ENCODE measurements around the gene SPOCD1. TPM values are rescaled to one million over a fixed set of nuclear protein-coding genes. Genes with fewer than 3 reads are reported as not detected.
"Not testable (repeated sequence)": the region's sequence is repeated elsewhere in the genome, so short reads cannot be mapped to it uniquely, and the experiment has no call there.

SPOCD1 gene
- total RNA-seq, 1 donor from 2014 or later = not detected

DNA sequence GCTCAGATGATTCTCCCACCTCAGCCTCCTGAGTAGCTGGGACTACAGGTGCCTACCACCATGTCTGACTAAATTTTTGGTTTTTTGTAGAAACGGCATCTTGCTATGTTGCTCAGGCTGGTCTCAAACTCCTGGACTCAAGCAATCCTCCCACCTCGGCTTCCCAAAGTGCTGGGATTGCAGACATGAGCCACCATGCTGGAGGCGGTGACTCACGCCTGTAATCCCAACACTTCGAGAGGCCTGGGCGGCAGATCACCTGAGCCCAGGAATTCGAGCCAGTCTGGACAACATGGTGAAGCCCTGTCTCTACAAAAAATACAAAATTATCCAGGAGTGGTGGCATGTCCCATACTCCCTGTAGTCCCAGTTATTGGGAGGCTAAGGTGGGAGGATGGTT is 4.4 kb upstream of the SPOCD1 start:
- H3K4me1 Mint-ChIP-seq (ENCODE audit: low read depth); H3K9me3 Mint-ChIP-seq; H3K27me3 Mint-ChIP-seq (ENCODE audit: insufficient read depth); DNase-seq (ENCODE audit: low spot score); H3K4me3 Mint-ChIP-seq; H3K36me3 Mint-ChIP-seq (ENCODE audit: low read depth); H3K27ac Mint-ChIP-seq; intact Hi-C loops (cut with micrococcal nuclease): not testable (repeated sequence)

GRCh38 chr1:31818206-31818605 is 2.4 kb upstream of the SPOCD1 start:
- intact Hi-C loops (cut with micrococcal nuclease) = loop anchor here (5.0 kb wide), 2 partner anchors 74 to 94 kb away; no protein-coding TSS in a partner anchor
- no peaks in the 10 kb centered on the region for H3K9me3 Mint-ChIP-seq
- H3K27ac Mint-ChIP-seq = no peak overlapping the region
- DNase-seq (ENCODE audit: low spot score) = no peak
- no peaks in the 10 kb centered on the region for H3K36me3 Mint-ChIP-seq (ENCODE audit: low read depth)
- no peaks in the 10 kb centered on the region for H3K27me3 Mint-ChIP-seq (ENCODE audit: insufficient read depth)
- peaks cover 5% of the 10 kb centered on the region for H3K4me1 Mint-ChIP-seq (ENCODE audit: low read depth)
- no peak overlapping the region for H3K4me3 Mint-ChIP-seq

DNA sequence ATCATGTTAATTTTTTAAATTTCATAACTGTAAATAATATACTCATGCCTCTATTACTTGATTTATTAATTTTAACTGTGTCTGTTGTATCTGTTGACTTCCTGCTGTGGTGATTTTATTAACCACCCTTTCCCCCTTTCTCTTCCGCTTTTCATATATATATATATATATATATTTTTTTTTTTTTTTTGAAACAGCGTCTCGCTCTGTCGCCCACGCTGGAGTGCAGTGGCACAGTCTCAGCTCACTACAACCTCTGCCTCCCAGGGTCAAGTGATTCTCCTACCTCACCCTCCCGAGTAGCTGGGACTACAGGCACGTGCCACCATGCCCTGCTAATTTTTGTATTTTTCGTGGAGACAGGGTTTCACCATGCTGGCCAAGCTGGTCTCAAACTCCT is 1.1 kb upstream of the SPOCD1 start:
- H3K27ac Mint-ChIP-seq; H3K36me3 Mint-ChIP-seq (ENCODE audit: low read depth); H3K9me3 Mint-ChIP-seq; H3K4me3 Mint-ChIP-seq; H3K4me1 Mint-ChIP-seq (ENCODE audit: low read depth); DNase-seq (ENCODE audit: low spot score); H3K27me3 Mint-ChIP-seq (ENCODE audit: insufficient read depth): not testable (repeated sequence)
- intact Hi-C loops (cut with micrococcal nuclease) = loop anchor here (1.0 to 5.0 kb wide), 5 partner anchors 56 to 255 kb away; partner anchors contain the start of gene TMEM39B

DNA sequence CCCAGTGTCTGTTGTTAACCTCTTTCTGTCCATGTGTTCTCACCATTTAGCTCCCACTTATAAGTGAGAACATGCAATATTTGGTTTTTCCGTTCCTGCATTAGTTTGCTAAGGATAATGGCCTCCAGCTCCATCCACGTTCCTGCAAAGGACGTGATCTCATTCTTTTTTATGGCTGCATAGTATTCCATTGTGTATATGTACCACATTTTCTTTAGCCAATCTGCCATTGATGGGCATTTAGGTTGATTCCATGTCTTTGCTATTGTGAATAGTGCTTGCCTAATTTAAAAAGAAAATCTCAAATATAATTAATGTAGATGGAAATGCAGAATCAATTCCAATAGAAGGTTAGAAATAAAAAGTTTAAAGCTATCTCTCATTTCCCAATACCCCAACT is 679 bp upstream of the SPOCD1 start:
- DNase-seq (ENCODE audit: low spot score); H3K4me3 Mint-ChIP-seq; H3K9me3 Mint-ChIP-seq; H3K36me3 Mint-ChIP-seq (ENCODE audit: low read depth); H3K27ac Mint-ChIP-seq; H3K4me1 Mint-ChIP-seq (ENCODE audit: low read depth); H3K27me3 Mint-ChIP-seq (ENCODE audit: insufficient read depth): not testable (repeated sequence)
- intact Hi-C loops (cut with micrococcal nuclease) = loop anchor here (1.0 to 5.0 kb wide), 5 partner anchors 57 to 256 kb away; partner anchors contain the start of gene TMEM39B

DNA sequence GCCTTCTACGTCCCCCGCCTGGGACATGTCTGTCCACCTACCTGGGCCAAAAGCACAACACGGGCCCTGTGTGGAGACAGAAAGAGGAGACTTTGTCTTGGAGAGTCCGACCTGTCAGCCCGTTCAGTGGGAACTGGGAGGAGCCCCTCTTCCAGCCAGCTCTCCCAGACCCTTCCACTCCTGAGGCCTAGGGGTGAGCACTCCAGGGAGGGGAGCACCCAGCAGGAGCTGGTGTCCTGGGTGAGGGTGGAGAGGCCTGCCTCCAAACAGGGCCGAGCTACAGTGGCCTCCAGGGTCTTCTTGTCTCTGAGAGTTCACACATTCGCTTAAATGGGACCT is 546 bp downstream of the SPOCD1 start:
- intact Hi-C loops (cut with micrococcal nuclease) = loop anchor here (5.0 kb wide), 2 partner anchors 77 to 97 kb away; no protein-coding TSS in a partner anchor
- no peaks in the 10 kb centered on the region for H3K9me3 Mint-ChIP-seq
- peaks cover 6% of the 10 kb centered on the region for H3K27me3 Mint-ChIP-seq (ENCODE audit: insufficient read depth)
- no peaks in the 10 kb centered on the region for H3K36me3 Mint-ChIP-seq (ENCODE audit: low read depth)
- peaks cover 10% of the 10 kb centered on the region for H3K4me1 Mint-ChIP-seq (ENCODE audit: low read depth)
- DNase-seq (ENCODE audit: low spot score) = no peak
- no peak overlapping the region for H3K27ac Mint-ChIP-seq
- no peak overlapping the region for H3K4me3 Mint-ChIP-seq

DNA sequence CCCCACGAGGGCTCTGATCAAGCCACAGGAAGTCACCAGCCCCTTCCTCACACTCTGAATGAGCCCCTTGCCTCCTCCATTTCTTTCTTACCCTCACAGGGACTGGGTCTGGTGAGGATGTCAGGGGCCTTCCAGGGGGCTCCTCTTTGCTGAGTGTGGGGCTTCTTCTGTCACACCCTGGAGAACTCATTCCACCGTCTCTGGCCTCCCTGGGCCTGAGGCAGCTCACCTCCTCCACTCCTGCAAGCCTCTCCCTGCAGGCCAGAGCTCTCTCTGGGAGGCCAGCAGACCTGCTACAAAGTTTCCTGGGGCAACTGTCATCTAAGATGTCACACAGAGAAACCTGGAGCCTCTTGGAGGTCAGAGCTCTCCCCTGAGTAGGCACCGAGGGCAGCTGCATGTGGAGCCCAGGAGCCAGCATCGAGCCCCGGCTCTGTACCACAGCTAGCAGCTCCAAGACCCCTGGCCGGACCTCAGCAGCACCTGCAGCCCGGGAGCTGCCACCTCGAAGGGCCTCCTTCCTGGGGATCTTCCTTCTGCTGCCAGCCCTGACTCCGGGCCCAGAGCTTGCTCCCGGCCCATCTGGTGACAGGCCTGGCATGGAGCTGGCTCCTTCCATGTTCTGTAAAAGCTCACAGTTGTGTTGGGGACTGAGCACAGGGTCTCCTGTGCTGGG is 1.1 kb downstream of the SPOCD1 start:
- H3K27me3 Mint-ChIP-seq (ENCODE audit: insufficient read depth) = peaks cover 6% of the 10 kb centered on the region
- H3K4me1 Mint-ChIP-seq (ENCODE audit: low read depth) = peaks cover 10% of the 10 kb centered on the region
- intact Hi-C loops (cut with micrococcal nuclease) = loop anchor here (5.0 kb wide), 2 partner anchors 78 to 98 kb away; no protein-coding TSS in a partner anchor
- no peak for DNase-seq (ENCODE audit: low spot score)
- H3K9me3 Mint-ChIP-seq = no peaks in the 10 kb centered on the region
- H3K27ac Mint-ChIP-seq = no peak overlapping the region
- H3K36me3 Mint-ChIP-seq (ENCODE audit: low read depth) = no peaks in the 10 kb centered on the region
- H3K4me3 Mint-ChIP-seq = no peak overlapping the region

- no peak overlapping the region for H3K4me3 Mint-ChIP-seq
- intact Hi-C loops (cut with micrococcal nuclease) = no loop called here
- peaks cover 7% of the 10 kb centered on the region for H3K27me3 Mint-ChIP-seq (ENCODE audit: insufficient read depth)
- H3K36me3 Mint-ChIP-seq (ENCODE audit: low read depth) = no peaks in the 10 kb centered on the region
- no peak overlapping the region for H3K27ac Mint-ChIP-seq
- H3K4me1 Mint-ChIP-seq (ENCODE audit: low read depth) = peaks cover 10% of the 10 kb centered on the region
- DNase-seq (ENCODE audit: low spot score) = no peak
- no peaks in the 10 kb centered on the region for H3K9me3 Mint-ChIP-seq
These were observed 1.7 kb downstream of the SPOCD1 start for GRCh38 chr1:31814041-31814511.

DNA sequence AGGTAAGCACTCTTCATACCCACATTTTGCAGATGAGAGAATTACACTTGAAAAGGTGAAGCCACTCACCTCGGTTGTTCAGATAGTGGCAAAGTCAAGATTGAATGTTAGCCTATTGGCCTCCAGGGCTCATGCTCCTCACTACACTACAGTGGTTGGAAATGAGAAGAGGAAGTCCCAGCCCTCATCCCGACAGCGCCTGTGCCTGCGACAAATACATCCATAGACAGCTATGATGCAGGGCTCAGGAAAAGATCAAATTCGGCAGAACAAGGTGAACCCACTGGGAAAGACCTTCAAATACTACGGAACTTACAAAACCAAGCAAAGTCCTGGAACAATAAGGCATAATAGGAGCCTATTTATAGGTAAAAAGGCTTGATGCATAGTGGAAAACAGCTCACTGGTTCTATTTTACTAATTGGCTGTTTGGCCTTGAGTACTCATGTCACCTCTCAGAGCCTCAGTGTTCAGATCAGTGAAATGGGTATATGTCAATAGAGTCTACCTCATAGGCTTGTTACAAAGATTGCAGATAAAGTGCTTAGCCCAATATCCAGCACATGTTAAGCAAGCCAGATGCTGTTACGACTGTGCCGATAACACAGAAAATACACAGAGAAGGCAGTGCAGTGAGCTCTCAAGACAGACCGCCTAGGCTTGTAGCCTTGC is 3.5 kb downstream of the SPOCD1 start:
- H3K4me3 Mint-ChIP-seq = no peak overlapping the region
- H3K9me3 Mint-ChIP-seq = no peaks in the 10 kb centered on the region
- peaks cover 10% of the 10 kb centered on the region for H3K27me3 Mint-ChIP-seq (ENCODE audit: insufficient read depth)
- intact Hi-C loops (cut with micrococcal nuclease) = no loop called here
- no peaks in the 10 kb centered on the region for H3K36me3 Mint-ChIP-seq (ENCODE audit: low read depth)
- H3K27ac Mint-ChIP-seq = no peak overlapping the region
- DNase-seq (ENCODE audit: low spot score) = no peak
- H3K4me1 Mint-ChIP-seq (ENCODE audit: low read depth) = peaks cover 10% of the 10 kb centered on the region

- intact Hi-C loops (cut with micrococcal nuclease) = no loop called here
- H3K27me3 Mint-ChIP-seq (ENCODE audit: insufficient read depth) = peaks cover 12% of the 10 kb centered on the region
- H3K36me3 Mint-ChIP-seq (ENCODE audit: low read depth) = no peaks in the 10 kb centered on the region
- H3K9me3 Mint-ChIP-seq = no peaks in the 10 kb centered on the region
- peaks cover 10% of the 10 kb centered on the region for H3K4me1 Mint-ChIP-seq (ENCODE audit: low read depth)
- H3K4me3 Mint-ChIP-seq = no peak overlapping the region
- no peak overlapping the region for H3K27ac Mint-ChIP-seq
- DNase-seq (ENCODE audit: low spot score) = no peak
These were observed 4.2 kb downstream of the SPOCD1 start for GRCh38 chr1:31811605-31812004.

DNA sequence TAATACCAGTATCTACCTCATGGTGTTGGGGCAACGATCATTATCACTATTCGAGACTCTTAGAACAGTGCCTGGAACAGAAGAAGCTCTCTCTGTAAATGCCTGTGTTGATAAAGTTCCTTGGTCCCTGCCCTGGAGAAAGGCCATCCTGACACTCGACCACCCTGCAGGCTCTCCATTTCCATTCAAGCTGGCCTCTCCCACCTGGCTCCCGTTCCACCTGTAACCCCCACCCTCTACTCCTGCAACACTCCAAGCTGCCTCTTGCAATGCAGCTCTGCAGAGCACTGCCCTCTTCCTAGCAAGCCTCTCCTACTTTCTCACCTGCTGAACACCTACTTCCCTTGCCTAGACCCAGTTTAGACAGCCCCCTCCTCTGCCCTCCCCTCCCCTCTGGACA is 6.1 kb downstream of the SPOCD1 start:
- intact Hi-C loops (cut with micrococcal nuclease) = no loop called here
- Mint-ChIP-seq H3K4me3 (no peak overlapping the region), H3K27ac (no peak overlapping the region), H3K36me3 (ENCODE audit: low read depth) (no peaks in the 10 kb centered on the region), H3K9me3 (no peaks in the 10 kb centered on the region), H3K4me1 (ENCODE audit: low read depth) (peaks cover 5% of the 10 kb centered on the region), H3K27me3 (ENCODE audit: insufficient read depth) (peaks cover 15% of the 10 kb centered on the region)
- no peak for DNase-seq (ENCODE audit: low spot score)

GRCh38 chr1:31807273-31808048 is 8.4 kb downstream of the SPOCD1 start:
- intact Hi-C loops (cut with micrococcal nuclease) = no loop called here
- Mint-ChIP-seq H3K4me3 (no peak overlapping the region), H3K36me3 (ENCODE audit: low read depth) (no peaks in the 10 kb centered on the region), H3K27ac (no peak overlapping the region), H3K9me3 (no peaks in the 10 kb centered on the region), H3K4me1 (ENCODE audit: low read depth) (peaks cover 5% of the 10 kb centered on the region), H3K27me3 (ENCODE audit: insufficient read depth) (peaks cover 18% of the 10 kb centered on the region)
- no peak for DNase-seq (ENCODE audit: low spot score)

GRCh38 chr1:31805318-31805717 is 10.5 kb downstream of the SPOCD1 start:
- Mint-ChIP-seq H3K36me3 (ENCODE audit: low read depth) (no peaks in the 10 kb centered on the region), H3K27me3 (ENCODE audit: insufficient read depth) (peaks cover 15% of the 10 kb centered on the region), H3K27ac (no peak overlapping the region), H3K9me3 (no peaks in the 10 kb centered on the region), H3K4me3 (no peak overlapping the region), H3K4me1 (ENCODE audit: low read depth) (no peaks in the 10 kb centered on the region)
- DNase-seq (ENCODE audit: low spot score) = no peak
- intact Hi-C loops (cut with micrococcal nuclease) = no loop called here

GRCh38 chr1:31804098-31804497 is 11.7 kb downstream of the SPOCD1 start:
- intact Hi-C loops (cut with micrococcal nuclease) = no loop called here
- no peak for DNase-seq (ENCODE audit: low spot score)
- no peaks in the 10 kb centered on the region for H3K4me1 Mint-ChIP-seq (ENCODE audit: low read depth)
- no peaks in the 10 kb centered on the region for H3K36me3 Mint-ChIP-seq (ENCODE audit: low read depth)
- H3K4me3 Mint-ChIP-seq = no peak overlapping the region
- no peaks in the 10 kb centered on the region for H3K9me3 Mint-ChIP-seq
- H3K27me3 Mint-ChIP-seq (ENCODE audit: insufficient read depth) = peaks cover 13% of the 10 kb centered on the region
- no peak overlapping the region for H3K27ac Mint-ChIP-seq

Data from activated T-helper 1 cell treated with anti-CD3 and anti-CD28 coated beads, Interleukin-12 subunit alpha, Interleukin-12 subunit beta, Interleukin-2, Interleukin-4 antibody, amounts not matched to agents 30 ng/mL and 10 ng/mL and 1 ng/mL, durations not matched to agents 14 hours and 24 hours and 36 hours (primary cell).